RPMI8226 (cell line): ENCODE data around the gene FAM72D.
"Not testable (repeated sequence)": the region's sequence is repeated elsewhere in the genome, so short reads cannot be mapped to it uniquely, and the experiment has no call there.

Source experiments
- DNase-seq: peaks from one replicate; pipeline ENCODE4 v3.0.0-alpha.2; 2015

The FAM72D gene

GRCh38 chr1:145093517-145094149, 2.1 kb upstream of the FAM72D start:
- DNase-seq = peak; percentile 2

GRCh38 chr1:145094655-145095211, 1.0 kb upstream of the FAM72D start:
- DNase-seq = not testable (repeated sequence)

GRCh38 chr1:145101725-145102124, 6.0 kb downstream of the FAM72D start:
- DNase-seq = not testable (repeated sequence)

- DNase-seq = not testable (repeated sequence)
Measured at GRCh38 chr1:145103294-145103693, 7.5 kb downstream of the FAM72D start.

- DNase-seq = not testable (repeated sequence)
Measured at GRCh38 chr1:145111674-145112073, 15.9 kb downstream of the FAM72D start.

GRCh38 chr1:145112703-145113102, 16.9 kb downstream of the FAM72D start:
- not testable (repeated sequence) for DNase-seq

GRCh38 chr1:145114560-145115057, 18.8 kb downstream of the FAM72D start:
- DNase-seq = not testable (repeated sequence)

- DNase-seq = not testable (repeated sequence)
Measured at GRCh38 chr1:145115587-145116493, 20.1 kb downstream of the FAM72D start.

GRCh38 chr1:145119842-145120241, 24.1 kb downstream of the FAM72D start:
- DNase-seq = not testable (repeated sequence)

- DNase-seq = not testable (repeated sequence)
Measured at GRCh38 chr1:145122344-145123061, 26.7 kb downstream of the FAM72D start.

GRCh38 chr1:145123062-145123395, 27.3 kb downstream of the FAM72D start:
- DNase-seq = not testable (repeated sequence)

- DNase-seq = not testable (repeated sequence)
Measured at GRCh38 chr1:145123992-145124641, 28.3 kb downstream of the FAM72D start.

- not testable (repeated sequence) for DNase-seq
Measured at GRCh38 chr1:145125112-145125511, 29.3 kb downstream of the FAM72D start.

- DNase-seq = not testable (repeated sequence)
Measured at GRCh38 chr1:145127144-145127543, 31.4 kb downstream of the FAM72D start.

- peak; percentile 1 for DNase-seq
Measured at GRCh38 chr1:145128697-145129469, 33.1 kb downstream of the FAM72D start.

- not testable (repeated sequence) for DNase-seq
Measured at GRCh38 chr1:145134476-145134875, 38.7 kb downstream of the FAM72D start.

GRCh38 chr1:145140549-145140948, 44.8 kb downstream of the FAM72D start:
- not testable (repeated sequence) for DNase-seq

- DNase-seq = not testable (repeated sequence)
Measured at GRCh38 chr1:145144264-145144913, 48.6 kb downstream of the FAM72D start.

GRCh38 chr1:145146308-145146707, 50.5 kb downstream of the FAM72D start:
- DNase-seq = not testable (repeated sequence)

- DNase-seq = not testable (repeated sequence)
Measured at GRCh38 chr1:145147172-145147571, 51.4 kb downstream of the FAM72D start.

GRCh38 chr1:145155421-145155820, 59.6 kb downstream of the FAM72D start:
- not testable (repeated sequence) for DNase-seq
